ENCODE measurements around the gene AKNAD1.
"Not testable (repeated sequence)": the region's sequence is repeated elsewhere in the genome, so short reads cannot be mapped to it uniquely, and the experiment has no call there.

Gene AKNAD1

DNA sequence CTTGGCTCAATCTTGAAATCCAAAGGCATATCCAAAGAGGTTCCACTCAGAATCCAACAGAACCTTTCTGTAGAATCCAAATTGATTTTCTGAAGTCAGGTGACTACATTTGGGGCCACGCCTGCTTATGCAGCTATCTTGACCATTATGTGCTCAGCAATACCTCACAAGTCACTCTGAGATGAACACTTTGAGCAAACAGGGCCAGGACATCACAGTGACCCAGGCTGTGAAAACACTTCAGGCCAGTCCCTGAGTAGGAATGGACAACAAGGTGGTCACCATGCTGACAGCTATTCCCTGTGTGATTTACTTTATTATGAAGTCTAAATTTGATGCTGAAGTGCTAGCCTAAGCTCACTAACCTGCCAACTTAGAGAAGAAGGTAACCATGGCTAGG, at the start of gene AKNAD1:
Gene AKNAD1, minus strand, starts transcription at position 101 of the 400 bp plus-strand sequence. CDS start 4,430 bp downstream, outside the sequence.
- H3K4me3 ChIP-seq: no peak within 1 kb of the TSS
- no peak within 1 kb of the TSS for H3K27ac ChIP-seq

DNA sequence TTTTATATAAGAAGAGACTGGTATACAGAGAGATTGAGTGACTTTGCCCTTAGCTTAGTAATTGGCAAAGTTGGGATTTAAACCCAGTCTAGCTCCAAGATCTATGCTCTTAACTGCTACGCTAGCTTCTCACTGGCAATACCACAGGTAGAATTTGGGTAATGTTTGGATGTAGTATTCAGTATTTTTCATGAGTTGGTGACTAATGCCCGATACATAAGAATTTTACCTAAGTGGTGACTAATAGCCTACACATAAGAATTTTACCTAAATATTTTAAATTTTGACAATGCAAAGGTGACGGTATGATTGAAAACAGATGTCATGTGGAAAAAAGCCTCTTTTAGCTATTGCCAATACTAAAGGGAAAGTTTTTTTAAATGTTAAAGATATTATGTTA, 44.2 kb upstream of the AKNAD1 start:
- Histone ChIP-seq H3K4me3 (no peak overlapping the region), H3K27ac (no peak overlapping the region)

DNA sequence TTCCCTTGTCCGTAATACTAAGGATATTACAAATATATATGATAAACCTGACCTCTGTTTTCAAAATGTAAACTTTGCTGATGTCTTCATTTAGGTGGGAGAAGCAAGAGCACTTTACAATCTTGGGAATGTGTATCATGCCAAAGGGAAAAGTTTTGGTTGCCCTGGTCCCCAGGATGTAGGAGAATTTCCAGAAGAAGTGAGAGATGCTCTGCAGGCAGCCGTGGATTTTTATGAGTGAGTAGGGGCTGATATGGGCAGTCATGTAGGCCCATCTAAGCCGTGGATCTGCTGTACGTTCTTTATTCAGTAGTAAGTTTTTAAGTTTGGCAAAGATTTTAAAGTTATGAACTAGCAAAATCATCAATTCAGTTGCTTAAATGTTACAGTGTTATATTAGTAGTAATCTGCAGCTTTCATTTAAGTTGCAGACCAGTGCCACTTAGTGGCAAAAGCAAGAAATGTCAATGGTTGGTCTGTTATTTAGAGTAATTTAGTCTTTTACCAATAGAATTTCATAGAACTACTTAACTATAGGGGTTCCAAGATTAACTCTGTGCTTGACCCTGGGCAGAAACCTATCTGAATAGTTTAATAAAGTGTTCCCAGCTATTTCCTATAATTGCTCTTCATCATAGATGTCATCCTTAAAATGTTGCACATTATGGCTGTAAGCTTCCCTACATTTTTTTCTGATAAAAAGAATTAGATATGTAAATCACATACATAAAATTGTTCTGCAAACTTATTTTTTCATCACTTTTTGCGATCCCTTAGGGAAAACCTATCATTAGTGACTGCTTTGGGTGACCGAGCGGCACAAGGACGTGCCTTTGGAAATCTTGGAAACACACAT, 41.2 kb upstream of the AKNAD1 start:
- Histone ChIP-seq H3K4me3 (no peak overlapping the region), H3K27ac (peak overlapping the region in 1 of 21 experiments; percentile 41)

GRCh38 chr1:108896146-108897145, 39.6 kb upstream of the AKNAD1 start:
- no peak overlapping the region for H3K4me3 ChIP-seq
- H3K27ac ChIP-seq: peak overlapping the region in 13 of 21 experiments; percentile 0 to 70 (median 39)

DNA sequence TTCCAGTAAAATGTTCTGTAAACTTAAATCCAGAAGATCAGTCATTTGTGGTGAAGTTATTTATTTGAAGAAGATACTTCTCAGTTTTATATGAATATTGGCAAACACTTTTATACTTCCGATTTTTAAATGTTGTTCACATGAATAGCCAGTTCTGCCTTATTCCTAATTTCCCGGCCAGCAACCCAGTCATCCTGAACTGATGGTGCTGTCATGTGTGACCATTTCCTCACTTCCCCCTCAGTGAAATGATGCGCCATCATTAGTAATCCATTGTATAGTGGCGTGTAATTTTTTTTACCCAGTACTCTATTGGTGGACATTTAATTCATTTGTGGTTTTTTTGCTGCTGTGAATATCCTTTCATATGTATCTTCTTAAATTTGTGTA, 36.2 kb upstream of the AKNAD1 start:
- no peak overlapping the region for H3K27ac ChIP-seq
- no peak overlapping the region for H3K4me3 ChIP-seq

DNA sequence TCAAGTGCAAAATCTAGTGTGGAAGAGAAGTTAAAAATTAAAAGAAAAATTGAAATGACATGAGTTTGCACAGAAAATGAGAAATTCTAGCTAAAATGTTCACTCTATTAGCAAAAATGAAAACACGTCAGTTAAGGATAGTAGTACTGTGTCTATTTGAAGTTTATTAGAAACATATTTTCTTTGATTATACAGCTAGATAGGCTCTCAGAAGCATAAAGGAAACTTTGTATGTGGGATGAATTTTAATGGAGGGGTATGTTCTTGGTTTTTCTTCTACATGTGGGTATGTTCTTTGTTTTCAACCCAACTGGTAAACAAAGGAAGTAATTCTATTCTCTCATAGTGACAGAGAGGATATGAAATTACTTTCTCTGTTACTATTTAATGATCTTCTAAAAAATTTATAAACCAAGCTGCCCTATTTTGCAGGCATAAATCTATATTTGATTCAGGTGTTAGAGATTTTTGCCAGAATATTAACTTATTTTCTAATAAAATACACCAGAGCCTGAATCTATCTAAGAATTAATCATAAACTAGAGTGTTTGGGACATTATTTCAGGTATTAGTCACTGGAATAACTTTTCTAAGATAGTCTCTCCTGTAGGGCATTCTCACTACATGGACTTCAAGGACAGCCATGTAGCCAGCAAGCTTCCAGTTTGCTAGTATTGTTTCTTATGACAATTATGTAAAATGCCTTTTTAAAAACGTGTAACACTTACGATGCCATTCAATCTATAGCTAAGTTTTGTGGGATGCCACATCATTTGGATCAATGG, 35.7 kb upstream of the AKNAD1 start:
- Histone ChIP-seq H3K4me3 (no peak overlapping the region), H3K27ac (no peak overlapping the region)

- H3K4me3 ChIP-seq: no peak overlapping the region
- H3K27ac ChIP-seq: peak overlapping the region in 10 of 21 experiments; percentile 2 to 62 (median 12)
Observed at GRCh38 chr1:108889706-108890384, 33.0 kb upstream of the AKNAD1 start.

- H3K27ac ChIP-seq: peak overlapping the region in 7 of 21 experiments; percentile 5 to 62 (median 24)
- H3K4me3 ChIP-seq: not testable (repeated sequence)
Observed at GRCh38 chr1:108889006-108889645, 32.2 kb upstream of the AKNAD1 start.

DNA sequence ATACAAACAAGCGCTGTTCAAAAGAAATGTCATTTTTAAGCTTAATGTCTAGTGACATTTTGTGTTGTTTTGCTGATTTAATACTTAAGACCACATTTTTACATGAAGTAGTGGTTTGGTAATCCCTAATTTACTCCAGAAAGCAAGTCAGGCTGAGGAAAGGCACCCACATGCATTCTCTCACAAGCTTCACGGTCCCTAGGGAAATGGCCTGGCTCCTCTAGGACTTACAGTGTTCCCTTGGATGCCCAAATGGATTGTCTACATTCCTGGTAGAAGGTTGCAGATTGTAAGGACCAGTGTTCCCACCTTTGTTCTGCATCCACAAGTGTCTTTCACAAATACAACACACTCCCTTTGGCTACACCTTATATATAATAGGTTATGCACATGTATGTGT, 29.4 kb upstream of the AKNAD1 start:
- Histone ChIP-seq H3K4me3 (no peak overlapping the region), H3K27ac (peak overlapping the region in 1 of 21 experiments; percentile 28)

- H3K27ac ChIP-seq: no peak overlapping the region
- no peak overlapping the region for H3K4me3 ChIP-seq
Observed at GRCh38 chr1:108884968-108885367, 28.1 kb upstream of the AKNAD1 start.

DNA sequence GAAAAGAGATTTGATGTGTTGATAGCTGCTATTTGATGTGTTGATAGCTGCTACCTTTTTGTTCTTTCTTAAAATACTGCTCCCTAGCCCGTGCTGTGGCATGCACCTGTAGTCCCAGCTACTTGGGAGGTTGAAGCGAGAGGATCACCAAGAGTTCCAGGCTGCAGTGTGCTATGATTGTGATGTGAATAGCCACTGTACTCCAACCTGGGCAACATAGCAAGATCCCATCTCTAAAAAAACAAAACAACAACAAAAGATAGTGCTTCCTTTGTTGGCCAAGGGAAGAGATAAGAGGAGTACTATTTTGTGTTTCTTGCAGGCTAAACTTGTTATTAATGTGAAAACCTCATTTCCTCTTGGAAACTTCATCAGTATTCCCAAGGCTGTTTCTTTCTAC, 25.9 kb upstream of the AKNAD1 start:
- no peak overlapping the region for H3K4me3 ChIP-seq
- no peak overlapping the region for H3K27ac ChIP-seq

DNA sequence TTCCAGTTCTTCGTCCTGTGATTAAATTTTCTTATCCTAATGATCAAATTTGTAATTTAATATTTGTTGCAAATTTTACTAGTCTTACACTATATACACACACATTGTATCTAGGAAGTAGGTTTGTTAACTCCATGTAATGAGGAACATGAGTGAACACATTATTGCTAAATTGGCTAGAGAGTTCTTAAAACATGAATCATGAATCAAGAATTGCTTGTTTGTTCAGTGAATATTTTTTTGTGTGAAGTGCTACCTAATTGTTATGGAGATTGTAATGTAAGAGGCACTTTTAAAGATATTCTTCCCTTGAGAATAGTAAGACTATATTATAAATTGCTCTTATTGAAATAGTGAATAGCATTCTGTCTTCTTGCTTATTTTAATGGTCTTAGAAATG, 24.5 kb upstream of the AKNAD1 start:
- H3K4me3 ChIP-seq: no peak overlapping the region
- H3K27ac ChIP-seq: peak overlapping the region in 4 of 21 experiments; percentile 4 to 63 (median 56)

- Histone ChIP-seq H3K27ac (peak overlapping the region in 9 of 21 experiments; percentile 4 to 63 (median 38)), H3K4me3 (no peak overlapping the region)
Observed at GRCh38 chr1:108880850-108881249, 24.0 kb upstream of the AKNAD1 start.

GRCh38 chr1:108878678-108879077, 21.8 kb upstream of the AKNAD1 start:
- peak overlapping the region in 7 of 21 experiments; percentile 41 to 91 (median 85) for H3K27ac ChIP-seq
- peak overlapping the region in 5 of 7 experiments; percentile 8 to 92 (median 72) for H3K4me3 ChIP-seq

DNA sequence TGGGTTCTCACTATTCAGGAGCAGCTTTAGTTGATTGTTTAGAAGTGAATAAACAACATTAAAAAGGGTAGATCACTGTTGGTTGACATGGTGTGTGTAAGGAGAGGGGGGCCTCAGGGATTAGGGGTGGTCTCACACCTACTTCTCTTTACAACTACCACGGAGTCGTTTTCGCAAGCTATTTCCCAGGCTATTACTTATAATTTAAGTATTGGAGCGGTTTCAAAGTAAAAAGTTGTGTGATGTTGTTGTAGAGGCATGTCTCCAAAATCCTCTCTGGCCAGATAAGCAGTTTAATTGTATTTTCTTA, 21.2 kb upstream of the AKNAD1 start:
- Histone ChIP-seq H3K27ac (peak overlapping the region in 18 of 21 experiments; percentile 24 to 91 (median 82)), H3K4me3 (peak overlapping the region; percentile 67 to 95 (median 75))

- Histone ChIP-seq H3K4me3 (peak overlapping the region; percentile 67 to 95 (median 75)), H3K27ac (peak overlapping the region; percentile 23 to 91 (median 82))
Observed at GRCh38 chr1:108877348-108878159, 20.7 kb upstream of the AKNAD1 start.

DNA sequence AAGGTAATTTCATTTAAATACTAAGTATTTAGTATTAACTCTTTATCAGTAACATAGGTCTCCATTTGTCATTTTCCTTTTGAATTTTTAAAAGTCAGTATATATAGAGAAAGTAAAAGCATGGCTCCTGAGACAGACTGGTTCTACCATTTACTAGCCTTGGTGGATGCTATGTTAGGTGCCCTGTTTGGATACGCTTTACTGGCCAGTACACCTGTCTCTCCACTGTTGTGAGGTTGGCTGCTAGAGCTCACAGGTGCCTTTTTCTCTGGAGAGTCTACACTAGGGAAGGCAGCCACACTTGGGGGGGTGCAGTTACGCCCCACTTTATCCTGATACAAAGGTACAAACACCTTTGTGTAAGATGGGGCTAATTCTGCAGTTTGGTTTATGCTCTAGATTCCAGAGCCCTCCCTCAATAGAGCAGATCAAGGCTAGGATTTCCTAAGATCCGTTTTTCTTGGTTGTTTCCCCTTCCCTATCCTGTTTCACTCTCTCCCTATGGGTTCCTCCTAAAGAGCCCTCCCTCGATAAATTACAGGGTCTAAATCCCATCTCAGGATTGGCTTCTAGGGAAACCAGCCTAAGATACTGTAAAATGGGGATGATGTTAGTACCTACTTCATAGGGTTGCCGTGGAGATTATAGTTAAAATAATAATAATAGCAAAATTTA, 14.3 kb upstream of the AKNAD1 start:
- H3K27ac ChIP-seq: no peak overlapping the region
- no peak overlapping the region for H3K4me3 ChIP-seq

Data from skin epidermis (tissue), 12 donors.